ENCODE measurements around the gene APOO.

DNA sequence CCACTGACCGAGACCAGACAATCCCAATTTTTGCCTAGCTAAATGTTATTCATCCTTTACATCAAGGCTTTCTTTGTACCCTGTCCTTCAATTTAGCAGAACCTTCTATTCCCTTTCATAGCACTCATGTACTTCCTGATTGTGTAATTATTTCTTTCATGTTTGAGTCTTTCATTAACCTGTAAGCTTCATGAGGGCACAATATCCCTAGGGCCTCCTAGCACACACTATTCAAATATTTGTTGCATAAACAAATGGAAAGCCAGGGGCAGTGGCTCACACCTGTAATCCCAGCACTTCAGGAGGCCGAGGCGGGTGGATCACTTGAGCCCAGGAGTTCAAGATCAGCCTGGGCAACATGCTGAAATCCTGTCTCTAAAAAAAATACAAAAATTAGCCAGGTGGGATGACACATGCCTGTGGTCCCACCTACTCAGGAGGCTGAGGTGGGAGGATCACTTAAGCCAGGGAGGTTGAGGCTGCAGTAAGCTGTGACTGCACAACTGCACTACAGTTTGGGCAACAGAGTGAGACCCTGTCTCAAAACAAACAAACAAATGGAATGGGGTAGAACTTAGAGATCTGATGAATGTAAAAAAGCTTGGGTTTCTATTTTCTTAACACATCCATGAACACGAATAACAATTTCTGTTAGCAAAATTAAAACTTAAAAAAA lies 65.8 kb downstream of the APOO start:
- TF ChIP-seq, protein P1, sequence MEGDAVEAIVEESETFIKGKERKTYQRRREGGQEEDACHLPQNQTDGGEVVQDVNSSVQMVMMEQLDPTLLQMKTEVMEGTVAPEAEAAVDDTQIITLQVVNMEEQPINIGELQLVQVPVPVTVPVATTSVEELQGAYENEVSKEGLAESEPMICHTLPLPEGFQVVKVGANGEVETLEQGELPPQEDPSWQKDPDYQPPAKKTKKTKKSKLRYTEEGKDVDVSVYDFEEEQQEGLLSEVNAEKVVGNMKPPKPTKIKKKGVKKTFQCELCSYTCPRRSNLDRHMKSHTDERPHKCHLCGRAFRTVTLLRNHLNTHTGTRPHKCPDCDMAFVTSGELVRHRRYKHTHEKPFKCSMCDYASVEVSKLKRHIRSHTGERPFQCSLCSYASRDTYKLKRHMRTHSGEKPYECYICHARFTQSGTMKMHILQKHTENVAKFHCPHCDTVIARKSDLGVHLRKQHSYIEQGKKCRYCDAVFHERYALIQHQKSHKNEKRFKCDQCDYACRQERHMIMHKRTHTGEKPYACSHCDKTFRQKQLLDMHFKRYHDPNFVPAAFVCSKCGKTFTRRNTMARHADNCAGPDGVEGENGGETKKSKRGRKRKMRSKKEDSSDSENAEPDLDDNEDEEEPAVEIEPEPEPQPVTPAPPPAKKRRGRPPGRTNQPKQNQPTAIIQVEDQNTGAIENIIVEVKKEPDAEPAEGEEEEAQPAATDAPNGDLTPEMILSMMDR (IDR thresholded peaks at IDR 0.05), result no peak
- TF ChIP-seq POLR2A (IDR thresholded peaks at IDR 0.05), result no peak
